ENCODE data around the gene SEC63. TPM values are rescaled to one million over a fixed set of nuclear protein-coding genes. Genes with fewer than 3 reads are reported as not detected.
"Not testable (repeated sequence)": the region's sequence is repeated elsewhere in the genome, so short reads cannot be mapped to it uniquely, and the experiment has no call there.

The SEC63 gene
- polyA plus RNA-seq, 1 of the 3 experiments (the other 2 are of a cell fraction) = 13.2 TPM

GRCh38 chr6:107941199-107941598 is 16.8 kb downstream of the SEC63 start:
- no peak for DNase-seq
- Histone ChIP-seq H3K27me3 (ENCODE audit: insufficient read depth) (no peaks in the 10 kb centered on the region), H3K4me2 (no peak overlapping the region), H4K20me1 (ENCODE audit: insufficient read depth) (peaks cover 91% of the 10 kb centered on the region), H3K27ac (ENCODE audit: low read depth in 2 of 2, low read length in 1 of 2) (no peak overlapping the region), H3K79me2 (ENCODE audit: insufficient read depth) (peaks cover 97% of the 10 kb centered on the region), H3K9ac (no peak overlapping the region), H3K4me3 (ENCODE audit: low read depth in 2 of 2, low read length in 1 of 2) (no peak overlapping the region), H2AFZ (ENCODE audit: low read depth) (no peak overlapping the region), H3K4me1 (ENCODE audit: control insufficient read depth in 1 of 2, insufficient read depth in 2 of 2, low read depth in 1 of 2, low read length in 1 of 2) (no peaks in the 10 kb centered on the region; a peak in 1 of 4 replicates), H3K36me3 (replicated peaks in 1 of 2; ENCODE audit: control insufficient read depth in 1 of 2, insufficient read depth in 2 of 2, low read length in 1 of 2) (peaks cover 0 to 5% of the 10 kb centered on the region in 2 experiments), H3K9me2 (no peaks in the 10 kb centered on the region), H3K9me3 (no peaks in the 10 kb centered on the region), H3F3A (replicated peaks; ENCODE audit: insufficient read depth) (peaks cover 7% of the 10 kb centered on the region)
- TF ChIP-seq FOXJ3 (CRISPR knock-in tag; IDR thresholded peaks at IDR 0.05) (no peak), CHD2 (IDR thresholded peaks at IDR 0.05; ENCODE audit: low read length, partially characterized antibody) (no peak), SIN3A (IDR thresholded peaks at IDR 0.05; ENCODE audit: borderline replicate concordance, low read depth, low read length) (no peak), USF2 (IDR thresholded peaks at IDR 0.05; ENCODE audit: borderline replicate concordance, low read depth, low read length) (no peak), EP300 (IDR thresholded peaks at IDR 0.05; ENCODE audit: borderline replicate concordance in 1 of 2, low read depth in 1 of 2, low read length in 1 of 2) (no peak), IRF3 (IDR thresholded peaks at IDR 0.05; ENCODE audit: low read depth, low read length) (no peak), REST (IDR thresholded peaks at IDR 0.05; ENCODE audit: low read depth, low read length) (no peak), ELF1 (IDR thresholded peaks at IDR 0.05) (no peak), MAX (IDR thresholded peaks at IDR 0.05; ENCODE audit: low read depth) (no peak), ZBTB33 (IDR thresholded peaks at IDR 0.05; ENCODE audit: borderline replicate concordance, low read depth) (no peak), MXI1 (IDR thresholded peaks at IDR 0.05; ENCODE audit: low read depth, low read length) (no peak), YY1 (IDR thresholded peaks at IDR 0.05; ENCODE audit: low read depth) (no peak), USF1 (IDR thresholded peaks at IDR 0.05; ENCODE audit: borderline replicate concordance, low read depth) (no peak), RFX5 (IDR thresholded peaks at IDR 0.05; ENCODE audit: low read length) (no peak)
- POLR2A ChIA-PET = interaction anchor here (1.0 kb wide), 1 partner anchor 17 kb away, joined by 5 read pairs; the partner anchor contains the start of gene SEC63
- CTCF ChIA-PET = no interaction called here
- WGBS (ENCODE audit: low lambda C conversion rate) = 91% methylated on average over 2 of the region's 2 CpGs

- Histone ChIP-seq H3K79me2 (ENCODE audit: insufficient read depth) (peaks cover 79% of the 10 kb centered on the region), H4K20me1 (ENCODE audit: insufficient read depth) (peaks cover 65% of the 10 kb centered on the region), H3F3A (replicated peaks; ENCODE audit: insufficient read depth) (peaks cover 11% of the 10 kb centered on the region)
- DNase-seq; H2AFZ ChIP-seq (ENCODE audit: low read depth); H3K9ac ChIP-seq; H3K9me3 ChIP-seq; POLR2A ChIA-PET; H3K4me2 ChIP-seq; CTCF ChIA-PET; H3K36me3 ChIP-seq (replicated peaks in 1 of 2; ENCODE audit: control insufficient read depth in 1 of 2, insufficient read depth in 2 of 2, low read length in 1 of 2); H3K9me2 ChIP-seq; H3K4me3 ChIP-seq (ENCODE audit: low read depth in 2 of 2, low read length in 1 of 2); H3K27ac ChIP-seq (ENCODE audit: low read depth in 2 of 2, low read length in 1 of 2); H3K4me1 ChIP-seq (ENCODE audit: control insufficient read depth in 1 of 2, insufficient read depth in 2 of 2, low read depth in 1 of 2, low read length in 1 of 2); H3K27me3 ChIP-seq (ENCODE audit: insufficient read depth): not testable (repeated sequence)
- WGBS (ENCODE audit: low lambda C conversion rate) = 98% methylated on average over 5 of the region's 5 CpGs
Observed at GRCh38 chr6:107936910-107937292, 21.1 kb downstream of the SEC63 start.

All from SK-N-SH (cell line).